ENCODE results near the gene TSC2.

GRCh38 chr16:2054543-2055245 is 6.9 kb downstream of the TSC2 start:
- TF ChIP-seq SPI1 (IDR thresholded peaks at IDR 0.05; ENCODE audit: low read depth, low read length) (no peak), POLR2A (IDR thresholded peaks at IDR 0.05; ENCODE audit: low read depth, low read length) (no peak)
